NCI-H146 (cell line): Measurements from ENCODE around the gene TNFSF13B.

Experiments used
- DNase-seq: peaks from one replicate; lab custom pipeline; 2025; lab: John Stamatoyannopoulos, UW

The TNFSF13B gene

GRCh38 chr13:108346376-108346775 lies 76.9 kb downstream of the TNFSF13B start:
- peak; percentile 59 for DNase-seq

GRCh38 chr13:108349269-108349668 lies 79.8 kb downstream of the TNFSF13B start:
- DNase-seq = no peak

GRCh38 chr13:108350579-108350978 lies 81.1 kb downstream of the TNFSF13B start:
- DNase-seq = peak; percentile 72

- DNase-seq = no peak
Observed at GRCh38 chr13:108352599-108352998, 83.1 kb downstream of the TNFSF13B start.

GRCh38 chr13:108357228-108357627 lies 87.7 kb downstream of the TNFSF13B start:
- DNase-seq = no peak
